ENCODE data around the gene HSFX2. TPM values are rescaled to one million over a fixed set of nuclear protein-coding genes. Genes with fewer than 3 reads are reported as not detected.
"Not testable (repeated sequence)": the region's sequence is repeated elsewhere in the genome, so short reads cannot be mapped to it uniquely, and the experiment has no call there.

HSFX2 gene
- total RNA-seq, 1 donor from 2014 or later: 0.41 TPM

GRCh38 chrX:149571770-149572169 is 23.3 kb downstream of the HSFX2 start:
- no peak for DNase-seq (ENCODE audit: low spot score)
- no peaks in the 10 kb centered on the region for H3K9me3 Mint-ChIP-seq
- intact Hi-C loops (cut with micrococcal nuclease): loop anchor here (10.0 kb wide), 1 partner anchor 67 kb away; the partner anchor contains the start of gene IDS
- H3K4me3 Mint-ChIP-seq: no peak overlapping the region
- peaks cover 23% of the 10 kb centered on the region for H3K4me1 Mint-ChIP-seq (ENCODE audit: low read depth)
- H3K27ac Mint-ChIP-seq: no peak overlapping the region
- H3K36me3 Mint-ChIP-seq (ENCODE audit: low read depth): no peaks in the 10 kb centered on the region
- peaks cover 2% of the 10 kb centered on the region for H3K27me3 Mint-ChIP-seq (ENCODE audit: insufficient read depth)

GRCh38 chrX:149570668-149571067 is 24.4 kb downstream of the HSFX2 start:
- Mint-ChIP-seq H3K9me3 (no peaks in the 10 kb centered on the region), H3K36me3 (ENCODE audit: low read depth) (no peaks in the 10 kb centered on the region), H3K27ac (no peak overlapping the region), H3K27me3 (ENCODE audit: insufficient read depth) (peaks cover 2% of the 10 kb centered on the region), H3K4me3 (no peak overlapping the region), H3K4me1 (ENCODE audit: low read depth) (peaks cover 23% of the 10 kb centered on the region)
- intact Hi-C loops (cut with micrococcal nuclease): loop anchor here (10.0 kb wide), 1 partner anchor 66 kb away; the partner anchor contains the start of gene IDS
- DNase-seq (ENCODE audit: low spot score): no peak

- Mint-ChIP-seq H3K27ac (no peak overlapping the region), H3K4me1 (ENCODE audit: low read depth) (peaks cover 23% of the 10 kb centered on the region), H3K9me3 (no peaks in the 10 kb centered on the region), H3K4me3 (no peak overlapping the region), H3K27me3 (ENCODE audit: insufficient read depth) (peaks cover 2% of the 10 kb centered on the region), H3K36me3 (ENCODE audit: low read depth) (no peaks in the 10 kb centered on the region)
- intact Hi-C loops (cut with micrococcal nuclease): loop anchor here (10.0 kb wide), 2 partner anchors 55 to 65 kb away; partner anchors contain the start of gene IDS
- no peak for DNase-seq (ENCODE audit: low spot score)
These were observed 25.3 kb downstream of the HSFX2 start for GRCh38 chrX:149569770-149570169.

- intact Hi-C loops (cut with micrococcal nuclease): loop anchor here (10.0 kb wide), 1 partner anchor 56 kb away; no protein-coding TSS in a partner anchor
- Mint-ChIP-seq H3K27ac (no peak overlapping the region), H3K36me3 (ENCODE audit: low read depth) (no peaks in the 10 kb centered on the region), H3K4me3 (no peak overlapping the region), H3K9me3 (no peaks in the 10 kb centered on the region), H3K4me1 (ENCODE audit: low read depth) (peaks cover 23% of the 10 kb centered on the region), H3K27me3 (ENCODE audit: insufficient read depth) (peaks cover 2% of the 10 kb centered on the region)
- no peak for DNase-seq (ENCODE audit: low spot score)
These were observed 26.3 kb downstream of the HSFX2 start for GRCh38 chrX:149568701-149569296.

GRCh38 chrX:149567621-149568417 is 27.3 kb downstream of the HSFX2 start:
- Mint-ChIP-seq H3K27ac (no peak overlapping the region), H3K4me1 (ENCODE audit: low read depth) (peaks cover 19% of the 10 kb centered on the region)

GRCh38 chrX:149563359-149563758 is 31.8 kb downstream of the HSFX2 start:
- no peak overlapping the region for H3K4me3 Mint-ChIP-seq
- no peak overlapping the region for H3K27ac Mint-ChIP-seq
- intact Hi-C loops (cut with micrococcal nuclease): loop anchor here (10.0 kb wide), 1 partner anchor 61 kb away; no protein-coding TSS in a partner anchor
- DNase-seq (ENCODE audit: low spot score): no peak
- no peaks in the 10 kb centered on the region for H3K36me3 Mint-ChIP-seq (ENCODE audit: low read depth)
- no peaks in the 10 kb centered on the region for H3K9me3 Mint-ChIP-seq
- no peaks in the 10 kb centered on the region for H3K27me3 Mint-ChIP-seq (ENCODE audit: insufficient read depth)
- no peaks in the 10 kb centered on the region for H3K4me1 Mint-ChIP-seq (ENCODE audit: low read depth)

More at GRCh38 chrX:149567621-149568417, 27.3 kb downstream of the HSFX2 start:
- Mint-ChIP-seq H3K27me3 (ENCODE audit: insufficient read depth) (peaks cover 2% of the 10 kb centered on the region), H3K9me3 (no peaks in the 10 kb centered on the region), H3K4me3 (no peak overlapping the region), H3K36me3 (ENCODE audit: low read depth) (no peaks in the 10 kb centered on the region)
- DNase-seq (ENCODE audit: low spot score): no peak
- intact Hi-C loops (cut with micrococcal nuclease): loop anchor here (10.0 kb wide), 1 partner anchor 57 kb away; no protein-coding TSS in a partner anchor

GRCh38 chrX:149555251-149555650 is 39.9 kb downstream of the HSFX2 start:
- H3K27me3 Mint-ChIP-seq (ENCODE audit: insufficient read depth); intact Hi-C loops (cut with micrococcal nuclease); H3K4me3 Mint-ChIP-seq; H3K36me3 Mint-ChIP-seq (ENCODE audit: low read depth); H3K27ac Mint-ChIP-seq; H3K4me1 Mint-ChIP-seq (ENCODE audit: low read depth); DNase-seq (ENCODE audit: low spot score); H3K9me3 Mint-ChIP-seq: not testable (repeated sequence)

GRCh38 chrX:149551939-149552248 is 43.2 kb downstream of the HSFX2 start:
- DNase-seq (ENCODE audit: low spot score); intact Hi-C loops (cut with micrococcal nuclease); H3K36me3 Mint-ChIP-seq (ENCODE audit: low read depth); H3K9me3 Mint-ChIP-seq; H3K27ac Mint-ChIP-seq; H3K27me3 Mint-ChIP-seq (ENCODE audit: insufficient read depth); H3K4me1 Mint-ChIP-seq (ENCODE audit: low read depth); H3K4me3 Mint-ChIP-seq: not testable (repeated sequence)

GRCh38 chrX:149551245-149551938 is 43.7 kb downstream of the HSFX2 start:
- intact Hi-C loops (cut with micrococcal nuclease); H3K36me3 Mint-ChIP-seq (ENCODE audit: low read depth); H3K27me3 Mint-ChIP-seq (ENCODE audit: insufficient read depth); DNase-seq (ENCODE audit: low spot score); H3K9me3 Mint-ChIP-seq; H3K27ac Mint-ChIP-seq; H3K4me3 Mint-ChIP-seq; H3K4me1 Mint-ChIP-seq (ENCODE audit: low read depth): not testable (repeated sequence)

- H3K4me3 Mint-ChIP-seq; H3K27me3 Mint-ChIP-seq (ENCODE audit: insufficient read depth); intact Hi-C loops (cut with micrococcal nuclease); H3K36me3 Mint-ChIP-seq (ENCODE audit: low read depth); DNase-seq (ENCODE audit: low spot score); H3K4me1 Mint-ChIP-seq (ENCODE audit: low read depth); H3K9me3 Mint-ChIP-seq; H3K27ac Mint-ChIP-seq: not testable (repeated sequence)
These were observed 44.7 kb downstream of the HSFX2 start for GRCh38 chrX:149550454-149550853.

- intact Hi-C loops (cut with micrococcal nuclease); H3K4me1 Mint-ChIP-seq (ENCODE audit: low read depth); H3K27ac Mint-ChIP-seq; DNase-seq (ENCODE audit: low spot score); H3K36me3 Mint-ChIP-seq (ENCODE audit: low read depth); H3K9me3 Mint-ChIP-seq; H3K27me3 Mint-ChIP-seq (ENCODE audit: insufficient read depth); H3K4me3 Mint-ChIP-seq: not testable (repeated sequence)
These were observed 45.4 kb downstream of the HSFX2 start, which contains the start of gene HSFX3 for GRCh38 chrX:149549701-149550100. TSS of gene HSFX3 (minus strand) at chrX:149549924. CDS start at chrX:149549852, 72 bp downstream.

GRCh38 chrX:149547782-149548181 is 47.3 kb downstream of the HSFX2 start:
- H3K9me3 Mint-ChIP-seq; H3K36me3 Mint-ChIP-seq (ENCODE audit: low read depth); intact Hi-C loops (cut with micrococcal nuclease); H3K27ac Mint-ChIP-seq; H3K4me3 Mint-ChIP-seq; H3K4me1 Mint-ChIP-seq (ENCODE audit: low read depth); DNase-seq (ENCODE audit: low spot score); H3K27me3 Mint-ChIP-seq (ENCODE audit: insufficient read depth): not testable (repeated sequence)

GRCh38 chrX:149546962-149547361 is 48.2 kb downstream of the HSFX2 start:
- intact Hi-C loops (cut with micrococcal nuclease); H3K27ac Mint-ChIP-seq; H3K9me3 Mint-ChIP-seq; H3K4me1 Mint-ChIP-seq (ENCODE audit: low read depth); H3K4me3 Mint-ChIP-seq; H3K27me3 Mint-ChIP-seq (ENCODE audit: insufficient read depth); DNase-seq (ENCODE audit: low spot score); H3K36me3 Mint-ChIP-seq (ENCODE audit: low read depth): not testable (repeated sequence)
